NCI-H460 (cell line): Measurements from ENCODE around the gene GJA10. TPM values are rescaled to one million over a fixed set of nuclear protein-coding genes. Genes with fewer than 3 reads are reported as not detected.

Experiments used
- DNase-seq: peaks from one replicate; pipeline ENCODE4 v3.0.0-alpha.2; 2016; ENCODE audit warnings: low read depth; ENCODE audit errors: extremely low read depth
- small RNA-seq, 2 experiments: library from RNA; depleted of rRNA; stranded (forward); fragments of <200 nt; gene quantifications; one replicate each; pipeline ENCODE3, GENCODE V24; 2014
- total RNA-seq: library from RNA; depleted of rRNA; stranded (reverse); fragments of >200 nt; shearing (Covaris generic); gene quantifications from 2 replicates; pipeline ENCODE4 v1.2.3, GENCODE V29; 2014; rRNA removed

GJA10 gene
- total RNA-seq, 1 experiment from 2014 or later: not detected

- no peak for DNase-seq
These were observed 48.3 kb downstream of the GJA10 start for GRCh38 chr6:89942601-89943000.

DNA sequence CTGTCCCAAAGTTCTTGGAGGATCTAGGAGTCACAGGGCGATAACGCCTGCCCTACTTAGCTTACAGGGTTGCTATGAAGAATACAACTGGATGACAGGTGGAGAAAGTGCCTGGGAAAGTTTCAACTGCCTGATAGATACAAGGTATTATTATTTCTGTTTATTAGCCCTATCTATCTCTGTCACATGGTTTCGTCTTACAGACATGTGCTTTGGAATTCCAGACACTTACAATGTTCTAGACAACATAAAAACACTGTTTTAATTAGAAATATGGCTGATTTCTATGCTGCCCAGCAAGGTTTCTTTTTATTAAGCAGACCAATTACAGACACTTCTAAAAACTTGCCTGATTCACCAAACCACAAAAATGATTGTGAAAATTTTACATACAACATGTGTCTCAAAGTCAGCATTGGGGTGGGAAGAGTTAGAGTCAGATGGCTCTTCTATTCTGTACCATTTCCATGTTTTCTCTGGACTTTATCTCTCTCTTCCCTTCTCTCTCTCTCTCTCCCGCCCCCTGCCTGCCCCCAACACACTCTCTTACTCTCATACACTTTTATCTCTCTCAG, 50.0 kb downstream of the GJA10 start:
- DNase-seq: no peak

- DNase-seq: no peak
These were observed 50.6 kb downstream of the GJA10 start for GRCh38 chr6:89944826-89945407.

Small RNAs within 50 kb of the gene (small RNA-seq; reads per million reads assigned to genes)
- gene RF00019: 0 reads per million in 2 experiments

Other genes with a start within 250 kb of the GJA10 start
- 21.8 and 23.7 TPM in 2 replicates for gene MDN1, start 74.7 kb upstream of the GJA10 start, total RNA-seq
- 7.8 and 8.7 TPM in 2 replicates for gene CASP8AP2, start 64.6 kb upstream of the GJA10 start, total RNA-seq